ENCODE measurements around the gene NRXN2.
"Not testable (repeated sequence)": the region's sequence is repeated elsewhere in the genome, so short reads cannot be mapped to it uniquely, and the experiment has no call there.

The NRXN2 gene

GRCh38 chr11:64721359-64721699, 1.7 kb downstream of the NRXN2 start:
- no peak for DNase-seq (ENCODE audit: low spot score)

GRCh38 chr11:64720640-64721358, 2.2 kb downstream of the NRXN2 start:
- no peak for DNase-seq (ENCODE audit: low spot score)

- no peak for DNase-seq (ENCODE audit: low spot score)
Measured at GRCh38 chr11:64720167-64720566, 2.8 kb downstream of the NRXN2 start.

- no peak for DNase-seq (ENCODE audit: low spot score)
Measured at GRCh38 chr11:64719406-64719805, 3.6 kb downstream of the NRXN2 start.

- no peak for DNase-seq (ENCODE audit: low spot score)
Measured at GRCh38 chr11:64718780-64719124, 4.2 kb downstream of the NRXN2 start.

GRCh38 chr11:64718084-64718779, 4.8 kb downstream of the NRXN2 start:
- DNase-seq (ENCODE audit: low spot score) = no peak

- no peak for DNase-seq (ENCODE audit: low spot score)
Measured at GRCh38 chr11:64717268-64717578, 5.8 kb downstream of the NRXN2 start.

- DNase-seq (ENCODE audit: low spot score) = no peak
Measured at GRCh38 chr11:64716473-64717267, 6.3 kb downstream of the NRXN2 start.

GRCh38 chr11:64715756-64716472, 7.1 kb downstream of the NRXN2 start:
- DNase-seq (ENCODE audit: low spot score) = no peak

- DNase-seq (ENCODE audit: low spot score) = no peak
Measured at GRCh38 chr11:64715110-64715509, 7.9 kb downstream of the NRXN2 start.

GRCh38 chr11:64714666-64715065, 8.3 kb downstream of the NRXN2 start:
- DNase-seq (ENCODE audit: low spot score) = no peak

- no peak for DNase-seq (ENCODE audit: low spot score)
Measured at GRCh38 chr11:64713781-64714363, 9.1 kb downstream of the NRXN2 start.

GRCh38 chr11:64713016-64713707, 9.8 kb downstream of the NRXN2 start:
- DNase-seq (ENCODE audit: low spot score) = no peak

- no peak for DNase-seq (ENCODE audit: low spot score)
Measured at GRCh38 chr11:64712430-64713015, 10.5 kb downstream of the NRXN2 start.

- DNase-seq (ENCODE audit: low spot score) = no peak
Measured at GRCh38 chr11:64711956-64712362, 11.0 kb downstream of the NRXN2 start.

GRCh38 chr11:64711138-64711955, 11.7 kb downstream of the NRXN2 start:
- DNase-seq (ENCODE audit: low spot score) = no peak

GRCh38 chr11:64710418-64711137, 12.4 kb downstream of the NRXN2 start:
- DNase-seq (ENCODE audit: low spot score) = no peak

- no peak for DNase-seq (ENCODE audit: low spot score)
Measured at GRCh38 chr11:64705501-64705900, 17.5 kb downstream of the NRXN2 start.

- no peak for DNase-seq (ENCODE audit: low spot score)
Measured at GRCh38 chr11:64703048-64703447, 19.9 kb downstream of the NRXN2 start.

- DNase-seq (ENCODE audit: low spot score) = not testable (repeated sequence)
Measured at GRCh38 chr11:64701956-64702355, 21.0 kb downstream of the NRXN2 start.

Measured in hepatic stellate cell (primary cell).